ENCODE data around the gene KCNQ1.

Gene KCNQ1

DNA sequence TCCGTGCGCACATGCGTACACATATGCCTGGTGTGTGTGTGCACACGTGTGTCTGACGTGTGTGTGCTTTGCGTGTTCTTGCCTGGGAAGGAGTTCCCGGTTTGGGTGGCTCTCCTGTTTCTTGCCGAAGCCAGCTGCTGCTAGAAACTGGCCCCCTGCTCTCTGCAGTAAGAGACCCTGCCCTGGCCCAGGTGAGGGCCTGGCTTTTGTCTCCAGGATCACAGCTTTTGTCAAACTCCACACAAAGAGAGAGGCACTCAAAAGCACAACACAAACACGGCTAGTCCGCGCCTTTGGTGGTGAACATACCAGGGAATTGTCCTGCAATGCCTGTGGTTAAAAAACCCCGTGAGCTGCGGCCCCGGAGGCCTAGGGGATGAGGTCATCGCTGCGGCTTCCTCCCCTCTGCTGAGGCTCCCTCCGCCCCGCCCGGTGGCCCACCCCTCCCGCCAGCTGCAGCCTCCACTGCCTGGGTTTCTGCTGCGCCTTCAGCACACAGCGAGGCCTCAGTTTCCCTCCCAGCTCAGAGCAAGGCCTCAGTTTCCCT lies 88.9 kb downstream of the KCNQ1 start (continued):
- TF ChIP-seq CSRNP3 (CRISPR knock-in tag; IDR thresholded peaks at IDR 0.05), result no peak

DNA sequence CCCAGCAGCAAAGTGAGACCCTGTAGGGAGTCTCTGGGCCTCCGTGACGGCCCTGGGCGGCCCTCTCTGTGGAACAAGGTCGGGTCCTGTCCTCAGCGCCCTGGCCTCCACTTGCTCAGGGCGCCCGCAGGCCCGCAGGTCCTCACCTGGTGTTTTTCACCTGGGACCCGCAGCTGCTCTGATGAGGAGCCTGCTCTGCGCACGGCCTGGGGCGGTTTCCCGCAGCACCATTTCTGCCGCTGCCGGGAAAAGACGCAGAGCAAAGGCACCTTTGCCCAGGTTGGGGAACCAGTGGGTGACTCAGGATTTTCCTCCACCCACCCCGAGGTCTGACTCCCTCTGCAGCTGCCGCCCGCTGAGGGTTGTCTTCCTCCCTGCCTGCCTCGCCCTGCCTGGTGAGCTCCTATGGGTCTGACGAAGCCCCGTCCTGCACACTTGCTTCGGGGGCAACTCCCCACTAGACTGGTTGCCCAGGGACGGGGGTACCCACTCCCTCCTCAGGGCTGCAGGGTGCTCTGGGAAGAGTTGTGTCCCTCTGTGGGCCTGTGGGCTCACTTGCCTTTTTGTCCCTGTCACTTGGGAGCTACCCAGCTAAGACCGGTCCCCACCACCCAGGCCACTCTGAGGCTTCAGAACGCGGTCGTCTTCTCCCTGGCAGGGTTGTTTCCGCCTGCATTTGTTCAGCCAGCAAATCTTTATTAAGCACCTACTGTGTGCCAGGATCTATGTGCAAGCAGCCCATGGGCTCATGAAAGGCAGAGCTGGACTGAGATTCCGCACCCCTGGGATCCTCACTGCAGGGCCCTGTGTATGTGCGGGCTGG lies 89.5 kb downstream of the KCNQ1 start:
- no peak for ATAC-seq
- TF ChIP-seq TSHZ2 (CRISPR knock-in tag; IDR thresholded peaks at IDR 0.05) (no peak), ZNF70 (CRISPR knock-in tag; IDR thresholded peaks at IDR 0.05) (no peak), SNAI2 (CRISPR knock-in tag; IDR thresholded peaks at IDR 0.05) (no peak), ZFP3 (CRISPR knock-in tag; IDR thresholded peaks at IDR 0.05) (peak; percentile 90)

DNA sequence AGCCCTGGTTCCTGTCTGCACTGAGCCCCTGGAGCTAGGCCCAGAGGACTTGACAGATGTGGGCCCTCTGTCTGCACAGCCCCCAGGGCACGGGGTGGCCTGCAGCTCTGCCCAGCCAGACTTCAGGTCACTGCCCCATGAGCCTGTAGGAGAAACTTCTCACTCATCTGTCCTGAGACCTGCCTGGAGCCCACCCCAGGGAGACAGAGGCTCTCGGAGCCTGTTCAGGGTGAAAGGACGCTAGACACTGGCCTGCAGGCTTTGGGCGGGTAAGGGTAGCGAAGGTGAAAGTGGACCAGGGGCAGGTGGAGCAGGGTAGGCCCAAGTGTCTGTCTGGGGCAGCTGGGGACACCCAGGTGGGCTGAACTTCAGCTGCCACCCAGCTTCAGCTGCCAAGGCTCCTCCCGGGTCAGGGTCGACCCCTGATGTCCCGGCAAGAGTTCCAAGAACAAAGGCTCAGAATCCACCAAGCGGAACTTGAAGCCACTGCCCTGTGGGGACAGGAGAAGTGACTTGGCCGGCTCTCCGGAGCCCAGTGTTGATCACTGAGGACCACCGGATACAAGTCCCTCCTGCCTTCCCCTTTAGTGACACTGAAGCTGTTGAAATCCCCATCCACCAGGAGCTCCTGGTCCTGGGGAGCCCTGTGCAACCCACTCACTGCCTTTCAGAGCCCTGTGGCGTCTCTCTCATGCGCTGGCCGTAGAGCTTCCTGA lies 90.3 kb downstream of the KCNQ1 start:
- TF ChIP-seq ZC3H10 (CRISPR knock-in tag; IDR thresholded peaks at IDR 0.05) (no peak), ZNF565 (CRISPR knock-in tag; conservative IDR thresholded peaks at IDR 0.05; ENCODE audit: low read depth) (no peak), TOX (CRISPR knock-in tag; IDR thresholded peaks at IDR 0.05; ENCODE audit: borderline replicate concordance) (no peak), ZFP30 (CRISPR knock-in tag; IDR thresholded peaks at IDR 0.05) (no peak), GLIS3 (CRISPR knock-in tag; IDR thresholded peaks at IDR 0.05) (no peak), OSR1 (CRISPR knock-in tag; IDR thresholded peaks at IDR 0.05) (no peak), ISL1 (CRISPR knock-in tag; IDR thresholded peaks at IDR 0.05) (no peak), ARNTL (CRISPR knock-in tag; IDR thresholded peaks at IDR 0.05; ENCODE audit: borderline replicate concordance, low read depth) (no peak), RARB (CRISPR knock-in tag; IDR thresholded peaks at IDR 0.05) (no peak), CSRNP3 (CRISPR knock-in tag; IDR thresholded peaks at IDR 0.05) (no peak), BACH2 (CRISPR knock-in tag; IDR thresholded peaks at IDR 0.05; ENCODE audit: borderline replicate concordance) (no peak), PPARA (CRISPR knock-in tag; IDR thresholded peaks at IDR 0.05; ENCODE audit: borderline replicate concordance) (no peak)
- TF ChIP-seq, protein P1, sequence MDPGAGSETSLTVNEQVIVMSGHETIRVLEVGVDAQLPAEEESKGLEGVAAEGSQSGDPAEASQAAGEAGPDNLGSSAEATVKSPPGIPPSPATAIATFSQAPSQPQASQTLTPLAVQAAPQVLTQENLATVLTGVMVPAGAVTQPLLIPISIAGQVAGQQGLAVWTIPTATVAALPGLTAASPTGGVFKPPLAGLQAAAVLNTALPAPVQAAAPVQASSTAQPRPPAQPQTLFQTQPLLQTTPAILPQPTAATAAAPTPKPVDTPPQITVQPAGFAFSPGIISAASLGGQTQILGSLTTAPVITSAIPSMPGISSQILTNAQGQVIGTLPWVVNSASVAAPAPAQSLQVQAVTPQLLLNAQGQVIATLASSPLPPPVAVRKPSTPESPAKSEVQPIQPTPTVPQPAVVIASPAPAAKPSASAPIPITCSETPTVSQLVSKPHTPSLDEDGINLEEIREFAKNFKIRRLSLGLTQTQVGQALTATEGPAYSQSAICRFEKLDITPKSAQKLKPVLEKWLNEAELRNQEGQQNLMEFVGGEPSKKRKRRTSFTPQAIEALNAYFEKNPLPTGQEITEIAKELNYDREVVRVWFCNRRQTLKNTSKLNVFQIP (CRISPR knock-in tag; IDR thresholded peaks at IDR 0.05; ENCODE audit: borderline replicate concordance, low read depth), result no peak
- no peak for ATAC-seq

DNA sequence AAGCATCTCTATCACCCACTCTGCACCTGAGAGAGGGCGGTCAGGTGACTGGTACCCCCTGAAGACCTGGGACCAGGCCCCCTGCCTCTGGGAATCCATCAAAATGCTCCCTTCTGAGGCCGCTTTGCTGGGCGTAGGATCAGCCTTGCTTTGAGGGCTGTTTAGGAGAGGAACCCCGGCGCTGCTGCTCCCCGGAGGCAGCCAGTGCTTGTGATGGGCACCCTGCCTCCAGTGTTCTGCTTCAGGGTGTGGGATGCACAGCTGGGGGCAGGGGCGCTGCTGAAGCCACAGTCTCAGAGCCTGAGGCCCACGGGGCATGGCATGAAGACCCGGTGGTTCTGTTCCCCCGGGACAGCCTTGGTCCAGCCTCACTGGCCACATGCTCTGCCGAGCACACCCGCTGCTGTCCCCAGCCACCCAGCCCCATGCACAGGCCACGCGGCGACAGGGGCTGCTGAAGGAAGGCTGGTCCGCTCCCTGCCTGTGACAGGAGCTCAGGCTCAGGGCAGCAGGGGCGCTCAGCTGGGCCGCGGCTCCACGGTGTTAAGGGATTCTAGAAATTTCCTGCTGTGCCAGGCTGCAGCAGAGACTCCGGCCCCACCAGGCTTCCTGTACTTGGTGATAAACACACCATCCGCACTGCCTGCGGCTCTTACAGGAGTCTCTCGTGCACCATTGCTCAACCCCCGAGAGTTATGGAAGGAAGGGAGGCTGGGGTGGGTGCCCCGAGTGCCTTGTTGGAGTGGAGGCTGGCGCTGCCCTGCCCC lies 91.0 kb downstream of the KCNQ1 start:
- no peak for ATAC-seq
- TF ChIP-seq CSDC2 (CRISPR knock-in tag; IDR thresholded peaks at IDR 0.05) (no peak), ESRRG (CRISPR knock-in tag; IDR thresholded peaks at IDR 0.05) (no peak), PPARA (CRISPR knock-in tag; IDR thresholded peaks at IDR 0.05; ENCODE audit: borderline replicate concordance) (no peak), BACH2 (CRISPR knock-in tag; IDR thresholded peaks at IDR 0.05; ENCODE audit: borderline replicate concordance) (no peak), ZFP3 (CRISPR knock-in tag; IDR thresholded peaks at IDR 0.05) (no peak), ZFP30 (CRISPR knock-in tag; IDR thresholded peaks at IDR 0.05) (no peak), TSHZ2 (CRISPR knock-in tag; IDR thresholded peaks at IDR 0.05) (no peak), GLIS3 (CRISPR knock-in tag; IDR thresholded peaks at IDR 0.05) (no peak)
- TF ChIP-seq, protein P1 (CRISPR knock-in tag; IDR thresholded peaks at IDR 0.05; ENCODE audit: borderline replicate concordance, low read depth), result no peak

Measured in SK-N-SH treated with all-trans-retinoic acid at 6 μM for 48 hours (cell line).